A673 (cell line): Measurements from ENCODE around the gene KATNIP. TPM values are rescaled to one million over a fixed set of nuclear protein-coding genes. Genes with fewer than 3 reads are reported as not detected.

Experiments
- BruUV-seq: library from RNA; stranded (reverse); fragments of 400-500 nt; replicated peaks from 2 replicates; lab custom pipeline; 2021; lab: Mats Ljungman, UMichigan
- CTCF ChIA-PET: fragments of 300-600 bp; sonication (Branson Sonifier 250); formaldehyde crosslinking; loops from one replicate; lab custom pipeline; 2022; ENCODE audit warnings: antibody characterized with exemption; lab: Charles Lee
- POLR2A ChIA-PET: fragments of 300-600 bp; sonication (Branson Sonifier 250); formaldehyde crosslinking; loops from one replicate; lab custom pipeline; 2022; ENCODE audit warnings: antibody characterized with exemption; ENCODE audit not compliant: low non-redundant PET; lab: Charles Lee
- DNase-seq: peaks from one replicate; pipeline ENCODE4 v3.0.0-alpha.2; 2015; ENCODE audit warnings: low spot score
- H3K27ac ChIP-seq: fragments of 200-600 bp; sonication (generic); 2 replicates; pipeline ENCODE4 v1.5.1; 2016; ENCODE audit warnings: mixed run types, low read depth, mild to moderate bottlenecking, mixed read lengths, antibody characterized with exemption, low read length; ENCODE audit not compliant: poor library complexity, severe bottlenecking
- H3K27me3 ChIP-seq: fragments of 200-600 bp; sonication (generic); replicated peaks from 2 replicates; pipeline ENCODE4 v1.6.1; 2017; ENCODE audit warnings: mixed run types, low read depth, mild to moderate bottlenecking, mixed read lengths, antibody characterized with exemption, low read length; ENCODE audit not compliant: insufficient read depth, poor library complexity
- H3K36me3 ChIP-seq: fragments of 200-600 bp; sonication (generic); 2 replicates; pipeline ENCODE4 v1.6.1; 2016; ENCODE audit warnings: mixed run types, mild to moderate bottlenecking, mixed read lengths, antibody characterized with exemption, low read length; ENCODE audit not compliant: insufficient read depth, poor library complexity, severe bottlenecking
- H3K4me1 ChIP-seq: fragments of 200-600 bp; sonication (generic); 2 replicates; pipeline ENCODE4 v1.6.1; 2017; ENCODE audit warnings: mixed run types, mild to moderate bottlenecking, mixed read lengths, antibody characterized with exemption, low read length; ENCODE audit not compliant: insufficient read depth, poor library complexity, severe bottlenecking
- H3K4me3 ChIP-seq: fragments of 200-600 bp; sonication (generic); 2 replicates; pipeline ENCODE4 v1.5.1; 2016; ENCODE audit warnings: low read depth, mixed run types, mild to moderate bottlenecking, mixed read lengths, low read length; ENCODE audit not compliant: poor library complexity, severe bottlenecking
- H3K9me3 ChIP-seq: fragments of 200-600 bp; sonication (generic); 2 replicates; pipeline ENCODE4 v1.6.1; 2016; ENCODE audit warnings: mixed run types, low read depth, mild to moderate bottlenecking, mixed read lengths, antibody characterized with exemption, low read length; ENCODE audit not compliant: poor library complexity, severe bottlenecking
- EZH2 ChIP-seq: fragments of 200-600 bp; sonication (generic); IDR thresholded peaks from 2 replicates; pipeline ENCODE4 v1.6.1; 2017; ENCODE audit warnings: borderline replicate concordance, low read depth, mild to moderate bottlenecking, mixed read lengths, antibody characterized with exemption, low read length; ENCODE audit not compliant: poor library complexity, severe bottlenecking
- intact Hi-C: fragments of 100-400 bp; cut with micrococcal nuclease; formaldehyde crosslinking; loops from one replicate; pipeline ENCODE4 v1.10.0; 2022; ENCODE audit not compliant: unreplicated experiment
- total RNA-seq: library from RNA; stranded (reverse); gene quantifications from 2 replicates; pipeline ENCODE4 v1.2.3, GENCODE V29; 2021
- TF ChIP-seq, protein P1 (sequence below): fragments of 300-800, 200-600 bp; sonication (generic); conservative IDR thresholded peaks from 2 replicates; pipeline ENCODE4 v1.5.1; 2017; ENCODE audit warnings: low read depth, mild to moderate bottlenecking, antibody characterized with exemption, low read length, moderate library complexity, mixed read lengths

KATNIP gene
- total RNA-seq, 1 experiment from 2014 or later, result 23.9 TPM

- no peaks in the 10 kb centered on the region for H3K9me3 ChIP-seq
- H3K27me3 ChIP-seq, result no peaks in the 10 kb centered on the region
- no peak for DNase-seq
- H3K4me1 ChIP-seq, result no peaks in the 10 kb centered on the region
- BruUV-seq, result no TSS peak
- intact Hi-C loops, result no loop called here
- no peak for TF ChIP-seq EZH2
- TF ChIP-seq, protein P1, sequence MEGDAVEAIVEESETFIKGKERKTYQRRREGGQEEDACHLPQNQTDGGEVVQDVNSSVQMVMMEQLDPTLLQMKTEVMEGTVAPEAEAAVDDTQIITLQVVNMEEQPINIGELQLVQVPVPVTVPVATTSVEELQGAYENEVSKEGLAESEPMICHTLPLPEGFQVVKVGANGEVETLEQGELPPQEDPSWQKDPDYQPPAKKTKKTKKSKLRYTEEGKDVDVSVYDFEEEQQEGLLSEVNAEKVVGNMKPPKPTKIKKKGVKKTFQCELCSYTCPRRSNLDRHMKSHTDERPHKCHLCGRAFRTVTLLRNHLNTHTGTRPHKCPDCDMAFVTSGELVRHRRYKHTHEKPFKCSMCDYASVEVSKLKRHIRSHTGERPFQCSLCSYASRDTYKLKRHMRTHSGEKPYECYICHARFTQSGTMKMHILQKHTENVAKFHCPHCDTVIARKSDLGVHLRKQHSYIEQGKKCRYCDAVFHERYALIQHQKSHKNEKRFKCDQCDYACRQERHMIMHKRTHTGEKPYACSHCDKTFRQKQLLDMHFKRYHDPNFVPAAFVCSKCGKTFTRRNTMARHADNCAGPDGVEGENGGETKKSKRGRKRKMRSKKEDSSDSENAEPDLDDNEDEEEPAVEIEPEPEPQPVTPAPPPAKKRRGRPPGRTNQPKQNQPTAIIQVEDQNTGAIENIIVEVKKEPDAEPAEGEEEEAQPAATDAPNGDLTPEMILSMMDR, result no peak
- ChIA-PET POLR2A (no interaction called here), CTCF (no interaction called here)
- no peak overlapping the region for H3K4me3 ChIP-seq
- H3K36me3 ChIP-seq, result peaks cover 85% of the 10 kb centered on the region
- no peak overlapping the region for H3K27ac ChIP-seq
Measured at GRCh38 chr16:27531826-27532800, 17.8 kb upstream of the KATNIP start.

DNA sequence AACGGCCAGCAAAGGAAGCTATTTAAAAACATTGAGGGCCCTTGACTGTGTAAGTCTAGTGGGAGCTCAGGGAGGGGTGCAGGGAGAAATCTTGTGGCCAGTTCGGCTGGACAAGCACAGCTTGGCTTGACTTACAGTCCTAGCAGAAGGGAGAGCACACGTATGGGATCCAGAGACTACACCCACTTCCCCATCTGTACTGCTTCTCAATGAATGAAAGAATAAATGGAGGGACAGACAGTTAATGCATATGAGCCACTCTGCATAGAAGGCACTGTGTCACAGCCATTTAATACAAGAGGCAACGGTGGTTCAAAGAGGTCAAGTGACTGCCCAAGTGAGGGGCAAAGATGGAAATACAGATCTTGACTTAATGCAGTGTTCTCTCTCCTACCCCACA lies 15.7 kb upstream of the KATNIP start:
- CTCF ChIA-PET, result no interaction called here
- no peaks in the 10 kb centered on the region for H3K27me3 ChIP-seq
- H3K4me3 ChIP-seq, result no peak overlapping the region
- no peak for DNase-seq
- POLR2A ChIA-PET, result no interaction called here
- intact Hi-C loops, result no loop called here
- no peak overlapping the region for H3K27ac ChIP-seq
- BruUV-seq, result no TSS peak
- no peaks in the 10 kb centered on the region for H3K4me1 ChIP-seq
- H3K9me3 ChIP-seq, result no peaks in the 10 kb centered on the region
- TF ChIP-seq, protein P1, result no peak
- TF ChIP-seq EZH2, result no peak
- H3K36me3 ChIP-seq, result peaks cover 82% of the 10 kb centered on the region

DNA sequence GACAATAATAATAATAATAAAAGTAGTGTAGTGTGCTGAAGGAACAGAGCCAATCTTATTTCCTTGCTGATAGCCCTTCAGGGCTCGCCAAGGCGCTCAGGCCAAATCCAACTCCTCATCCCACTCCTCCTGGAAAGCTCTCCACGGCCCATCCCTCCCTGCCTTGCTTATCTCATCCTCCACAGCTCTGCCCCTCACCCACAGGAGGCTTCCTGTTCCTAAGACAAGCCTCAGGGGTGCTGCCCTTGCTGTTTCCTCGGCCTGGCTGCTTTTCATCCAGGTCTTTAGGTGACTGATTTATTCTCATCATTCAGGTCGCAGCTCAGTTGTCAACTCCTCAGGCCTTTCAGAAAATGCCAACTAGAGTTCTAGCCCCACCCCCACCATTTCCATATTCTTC lies 11.4 kb upstream of the KATNIP start:
- no peak overlapping the region for H3K4me3 ChIP-seq
- ChIA-PET POLR2A (no interaction called here), CTCF (no interaction called here)
- no peak for DNase-seq
- no peak overlapping the region for H3K27ac ChIP-seq
- H3K4me1 ChIP-seq, result no peaks in the 10 kb centered on the region
- BruUV-seq, result no TSS peak
- no peaks in the 10 kb centered on the region for H3K27me3 ChIP-seq
- H3K9me3 ChIP-seq, result no peaks in the 10 kb centered on the region
- peaks cover 82% of the 10 kb centered on the region for H3K36me3 ChIP-seq
- intact Hi-C loops, result no loop called here
- no peak for TF ChIP-seq EZH2
- TF ChIP-seq, protein P1, result no peak
